Tongue (tissue), 2 donors: Measurements from ENCODE around the gene MYL7. TPM values are rescaled to one million over a fixed set of nuclear protein-coding genes. Genes with fewer than 3 reads are reported as not detected.

ENCODE experiments used
- DNase-seq: peaks from one replicate; pipeline ENCODE4 v3.0.0-alpha.2; 2015
- total RNA-seq: library from RNA; depleted of rRNA; stranded (reverse); fragments of >200 nt; gene quantifications from one replicate; pipeline ENCODE4 v1.2.3, GENCODE V29; 2014

The MYL7 gene
- total RNA-seq, 1 donor from 2014 or later: not detected

- peak; percentile 77 for DNase-seq
These were observed 9.3 kb upstream of the MYL7 start for GRCh38 chr7:44150466-44150832.

- DNase-seq: peak; percentile 82
These were observed 8.7 kb upstream of the MYL7 start for GRCh38 chr7:44149571-44150465.

GRCh38 chr7:44148961-44149536 is 7.9 kb upstream of the MYL7 start:
- no peak for DNase-seq

- DNase-seq: no peak
These were observed 7.0 kb upstream of the MYL7 start for GRCh38 chr7:44148166-44148565.

- DNase-seq: peak; percentile 73
These were observed 6.2 kb upstream of the MYL7 start for GRCh38 chr7:44147026-44147991.

- DNase-seq: peak; percentile 88
These were observed 5.1 kb upstream of the MYL7 start for GRCh38 chr7:44145969-44146911.

- DNase-seq: peak; percentile 69
These were observed 4.4 kb upstream of the MYL7 start for GRCh38 chr7:44145479-44145968.

- DNase-seq: no peak
These were observed 3.9 kb upstream of the MYL7 start for GRCh38 chr7:44144968-44145478.

- no peak for DNase-seq
These were observed 3.4 kb upstream of the MYL7 start for GRCh38 chr7:44144426-44144967.

- DNase-seq: peak; percentile 86
These were observed 2.6 kb upstream of the MYL7 start for GRCh38 chr7:44143646-44144250.

GRCh38 chr7:44142028-44142427 is 896 bp upstream of the MYL7 start:
- no peak for DNase-seq

- no peak for DNase-seq
These were observed 791 bp downstream of the MYL7 start for GRCh38 chr7:44140341-44140740.

GRCh38 chr7:44139311-44140010 is 1.7 kb downstream of the MYL7 start:
- DNase-seq: no peak

- no peak for DNase-seq
These were observed 2.4 kb downstream of the MYL7 start for GRCh38 chr7:44138698-44139097.

- no peak for DNase-seq
These were observed 4.4 kb downstream of the MYL7 start for GRCh38 chr7:44136731-44137130.

- DNase-seq: no peak
These were observed 6.0 kb downstream of the MYL7 start for GRCh38 chr7:44134943-44135628.

- no peak for DNase-seq
These were observed 7.8 kb downstream of the MYL7 start for GRCh38 chr7:44133295-44133694.

GRCh38 chr7:44132039-44132438 is 9.1 kb downstream of the MYL7 start:
- DNase-seq: peak; percentile 36
